GM19452 (cell line): ENCODE data around the gene MYLK4.

Experiments used
- ATAC-seq: cut with Tn5 transposase; IDR thresholded peaks from one replicate; pipeline ENCODE4 v1.9.1; 2021; ENCODE audit not compliant: unreplicated experiment

MYLK4 gene

GRCh38 chr6:2756687-2757224 lies 6.0 kb upstream of the MYLK4 start:
- ATAC-seq, result no peak

DNA sequence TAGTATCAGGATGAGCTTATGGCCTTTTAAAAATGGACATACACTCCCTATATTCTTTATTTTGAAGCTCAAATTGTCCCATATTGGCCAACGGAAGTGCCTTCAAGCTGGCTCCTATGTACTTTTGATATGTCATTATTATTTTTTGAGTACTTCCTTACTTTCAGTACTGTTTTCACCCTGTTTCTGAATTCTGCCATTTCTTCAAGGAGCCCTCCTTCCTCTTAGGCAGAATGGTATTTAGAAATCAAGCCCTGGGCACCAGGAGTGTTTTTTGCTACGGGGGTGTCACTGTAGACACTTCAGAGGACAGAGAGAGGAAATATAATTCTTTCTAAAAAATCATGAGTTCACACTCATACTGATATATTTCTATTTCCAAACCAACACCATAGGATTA lies 5.5 kb upstream of the MYLK4 start:
- no peak for ATAC-seq

GRCh38 chr6:2755456-2755855 lies 4.7 kb upstream of the MYLK4 start:
- no peak for ATAC-seq

GRCh38 chr6:2754911-2755310 lies 4.2 kb upstream of the MYLK4 start:
- ATAC-seq, result no peak

GRCh38 chr6:2754393-2754792 lies 3.7 kb upstream of the MYLK4 start:
- ATAC-seq, result no peak

DNA sequence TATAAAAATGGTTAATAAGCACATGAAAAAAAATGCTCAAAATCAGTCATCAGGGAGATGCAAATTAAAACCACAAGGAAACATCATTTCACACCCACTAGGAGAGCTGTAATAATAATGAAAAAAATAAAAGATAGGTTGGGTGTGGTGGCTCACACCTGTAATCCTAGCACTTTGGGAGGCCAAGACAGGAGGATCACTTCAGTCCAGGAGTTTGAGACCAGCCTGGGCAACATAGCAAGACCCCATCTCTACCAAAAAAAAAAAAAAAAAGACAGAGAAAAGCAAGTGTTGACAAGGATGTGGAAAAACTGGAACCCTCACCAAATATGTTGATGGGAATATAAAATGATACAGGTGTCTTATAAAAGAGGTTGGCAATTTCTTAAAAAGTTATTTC lies 3.0 kb upstream of the MYLK4 start:
- ATAC-seq, result no peak

DNA sequence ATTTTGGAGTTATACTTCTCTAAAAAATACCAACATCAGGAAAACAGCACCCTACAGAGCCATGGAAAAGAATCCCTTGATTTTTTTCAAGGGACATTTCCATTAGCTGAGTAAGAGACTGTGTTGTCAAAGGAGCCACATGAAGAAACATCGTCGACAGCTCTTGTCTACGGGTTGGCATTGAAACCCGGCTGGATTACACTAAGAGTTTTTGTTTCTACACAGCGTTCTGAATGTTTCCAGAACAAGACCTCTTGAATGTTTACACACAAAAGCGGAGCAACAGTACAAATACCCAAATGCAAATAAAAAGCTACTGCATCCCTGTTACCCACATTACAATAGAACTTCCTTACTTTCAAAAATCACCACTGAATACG lies 2.4 kb upstream of the MYLK4 start:
- no peak for ATAC-seq

- ATAC-seq, result no peak
Observed at GRCh38 chr6:2752477-2753109, 1.9 kb upstream of the MYLK4 start.

DNA sequence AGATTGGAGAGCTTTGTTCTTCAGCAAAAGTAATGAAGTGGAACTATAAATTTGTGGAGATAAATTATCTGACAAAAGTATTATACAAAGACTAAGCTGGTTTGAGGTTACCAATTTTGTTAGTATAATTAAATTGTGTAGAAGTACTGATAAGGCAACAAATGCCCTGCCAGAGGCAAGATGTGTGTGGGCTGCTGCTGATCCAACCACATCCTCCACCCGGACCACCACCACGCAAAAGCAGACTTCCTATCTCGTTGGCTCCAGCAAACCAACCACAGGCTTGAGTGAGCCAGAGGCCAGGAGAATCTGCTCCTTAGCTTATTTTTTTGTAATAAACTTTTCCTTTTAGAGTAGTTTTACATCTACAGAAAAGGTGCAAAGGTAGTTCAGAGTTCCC lies 1.1 kb upstream of the MYLK4 start:
- no peak for ATAC-seq

DNA sequence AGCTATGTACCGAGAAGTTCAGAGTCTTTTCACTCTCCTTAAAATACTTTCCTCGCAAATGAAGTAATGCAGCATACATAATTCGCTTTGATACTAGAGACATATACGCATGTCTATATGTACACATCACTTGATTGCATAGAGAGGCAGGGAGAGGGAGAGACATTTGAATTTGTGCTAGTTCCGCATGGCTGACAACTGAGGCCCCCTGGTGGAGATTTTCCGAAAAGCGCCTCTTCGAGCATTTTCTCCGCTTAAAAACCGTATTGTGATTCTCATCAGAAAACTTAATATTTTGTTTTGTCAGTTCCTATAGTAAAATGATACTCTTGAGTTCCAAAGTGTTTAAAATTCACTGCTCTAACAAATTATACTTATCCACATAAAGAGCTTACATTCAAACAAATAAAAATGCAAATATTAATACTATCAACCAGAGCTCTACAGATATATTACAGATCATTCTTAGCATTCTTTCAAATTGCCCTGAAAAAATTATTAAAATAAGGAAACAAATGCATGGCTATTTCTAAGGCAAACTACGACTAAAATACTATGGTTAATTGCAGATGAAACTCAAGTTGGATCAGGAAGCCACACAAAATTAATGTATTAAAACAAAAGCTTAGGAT lies 637 bp downstream of the MYLK4 start:
- ATAC-seq, result no peak

DNA sequence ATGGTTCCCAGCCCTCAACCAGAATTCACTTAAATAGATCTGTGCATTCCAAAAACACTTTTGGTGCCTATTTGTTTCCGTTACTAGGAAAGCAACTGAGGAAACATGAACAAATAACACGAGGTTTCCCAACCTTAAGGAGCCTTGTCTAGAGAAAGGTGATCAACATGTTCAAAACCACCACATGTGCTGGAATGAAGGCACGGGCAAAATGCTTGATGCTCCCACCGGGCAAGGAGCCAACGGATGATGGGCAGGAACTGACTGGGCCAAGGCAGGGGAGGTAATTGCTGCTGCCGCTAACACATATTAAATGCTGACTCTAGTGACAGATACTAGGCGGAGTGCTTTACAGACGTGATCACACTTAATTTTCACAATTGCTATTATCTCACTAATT lies 2.5 kb downstream of the MYLK4 start:
- no peak for ATAC-seq

- ATAC-seq, result no peak
Observed at GRCh38 chr6:2746557-2747061, 4.1 kb downstream of the MYLK4 start.

DNA sequence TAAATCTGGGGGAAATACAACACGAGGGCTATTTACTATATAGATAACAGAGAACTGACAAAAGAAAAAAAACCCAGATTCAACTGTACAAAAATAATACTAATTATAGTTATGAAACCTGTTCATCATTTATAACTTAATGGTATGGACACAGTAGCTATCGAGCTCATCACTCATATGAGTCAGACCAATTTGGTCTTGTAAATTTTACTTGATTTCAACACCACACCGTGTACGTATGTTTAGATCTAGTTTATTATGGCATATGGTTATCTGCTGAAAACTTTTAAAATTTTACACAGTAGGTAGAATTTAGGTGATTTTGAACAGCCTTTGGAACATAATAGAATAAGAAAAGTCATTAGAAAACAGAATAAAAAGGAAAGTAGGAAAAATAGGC lies 5.5 kb downstream of the MYLK4 start:
- no peak for ATAC-seq

DNA sequence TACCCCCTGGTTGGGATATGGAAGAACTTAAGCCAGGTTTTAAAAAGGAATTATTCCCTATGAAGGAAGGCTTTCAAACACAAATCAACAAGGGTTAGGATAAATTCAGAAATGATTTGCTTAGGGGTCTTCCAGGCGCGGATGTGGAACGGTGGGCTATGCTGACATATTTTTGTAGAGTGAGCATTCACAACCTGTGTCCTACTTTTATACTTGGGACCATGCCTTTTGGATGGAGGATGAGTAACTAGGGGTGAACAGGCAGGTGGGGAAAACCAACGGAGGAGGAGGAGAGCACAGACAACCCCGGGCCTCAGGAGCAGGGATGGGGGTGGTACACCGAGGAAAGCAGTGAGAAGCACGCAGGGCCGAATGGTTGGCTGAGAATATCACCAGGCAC lies 5.9 kb downstream of the MYLK4 start:
- ATAC-seq, result no peak

GRCh38 chr6:2744209-2744771 lies 6.4 kb downstream of the MYLK4 start:
- no peak for ATAC-seq

- no peak for ATAC-seq
Observed at GRCh38 chr6:2743280-2744208, 7.2 kb downstream of the MYLK4 start.

DNA sequence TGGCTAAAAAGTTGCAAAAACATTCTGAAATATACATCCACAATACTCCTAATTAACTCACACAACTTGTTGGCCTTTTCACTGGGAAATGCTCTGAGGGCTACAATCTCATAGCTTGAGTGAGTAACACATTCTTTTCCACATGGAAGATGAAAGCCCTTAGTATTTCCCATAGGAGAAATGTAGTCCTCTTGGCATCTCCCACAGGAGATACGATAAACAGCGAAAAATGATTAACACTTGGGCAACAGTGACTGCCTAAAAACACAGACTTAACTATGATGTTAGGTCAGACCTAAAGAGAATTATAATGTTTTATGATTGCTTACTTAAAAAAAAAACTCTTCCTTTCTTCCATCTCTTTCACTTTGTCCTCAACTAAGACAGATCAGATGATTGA lies 9.0 kb downstream of the MYLK4 start:
- ATAC-seq, result no peak

- ATAC-seq, result no peak
Observed at GRCh38 chr6:2740581-2740980, 10.1 kb downstream of the MYLK4 start.

DNA sequence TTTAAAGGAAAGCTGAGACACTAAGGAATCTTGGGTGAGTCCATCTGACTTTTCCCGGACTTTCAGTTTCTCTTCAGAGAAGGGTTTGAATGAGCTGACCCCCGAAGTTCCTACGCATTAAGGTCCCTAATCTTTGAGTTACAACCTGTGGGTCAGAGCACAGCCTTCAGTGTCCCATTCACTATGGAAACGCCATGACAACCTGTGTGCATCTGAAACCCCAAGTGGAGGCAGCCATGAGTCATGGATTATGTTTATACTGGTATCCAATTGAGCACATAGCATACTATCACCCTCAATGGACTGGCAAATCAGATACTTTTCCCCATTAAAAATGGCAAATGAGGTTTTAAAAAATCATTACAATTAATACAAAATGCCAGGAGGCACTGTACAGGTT lies 11.4 kb downstream of the MYLK4 start:
- no peak for ATAC-seq

GRCh38 chr6:2738373-2738979 lies 12.2 kb downstream of the MYLK4 start:
- ATAC-seq, result no peak

- no peak for ATAC-seq
Observed at GRCh38 chr6:2737885-2738284, 12.8 kb downstream of the MYLK4 start.
